DMS 273 (cell line): ENCODE data around the gene TTBK2.

Source experiments
- DNase-seq: peaks from one replicate; lab custom pipeline; 2025; ENCODE audit not compliant: unreplicated experiment; lab: John Stamatoyannopoulos, UW

TTBK2 gene

DNA sequence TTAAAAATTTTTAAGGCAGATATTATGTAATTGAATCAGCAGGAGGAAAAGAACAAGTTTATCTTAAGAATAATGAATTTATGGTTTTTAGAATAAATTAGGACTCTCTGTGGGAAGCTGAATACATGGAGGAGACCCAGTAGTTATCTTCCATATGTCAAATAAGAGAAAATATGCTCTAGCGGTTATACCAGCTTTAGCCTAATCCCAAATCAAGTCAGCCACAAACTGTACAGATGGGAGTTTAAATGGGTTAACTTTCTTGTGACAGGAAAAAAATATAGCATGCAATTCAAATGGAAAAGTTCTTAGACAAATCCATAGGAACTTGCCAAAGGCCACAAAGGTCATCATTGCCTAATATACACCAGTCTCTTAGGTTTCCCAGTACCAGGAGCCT, 84.3 kb downstream of the TTBK2 start:
- DNase-seq = peak; percentile 1

DNA sequence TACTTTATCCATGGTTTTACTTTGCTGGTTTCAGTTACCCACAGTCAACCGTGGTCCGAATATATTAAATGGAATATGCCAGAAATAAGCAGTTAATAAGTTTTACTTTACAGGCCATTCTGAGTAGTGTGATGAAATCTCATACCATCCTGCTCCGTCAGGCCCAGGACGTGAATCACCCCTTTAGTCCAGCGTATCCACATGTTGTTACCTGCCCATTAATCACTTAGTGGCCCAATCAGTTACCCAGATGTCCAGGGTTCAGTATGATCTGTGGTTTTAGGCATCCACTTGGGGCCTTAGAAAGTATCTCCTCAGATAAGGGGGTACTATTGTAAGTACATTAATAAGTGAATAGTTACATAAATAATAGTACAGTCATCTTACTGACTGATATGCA, 88.0 kb downstream of the TTBK2 start:
- no peak for DNase-seq

DNA sequence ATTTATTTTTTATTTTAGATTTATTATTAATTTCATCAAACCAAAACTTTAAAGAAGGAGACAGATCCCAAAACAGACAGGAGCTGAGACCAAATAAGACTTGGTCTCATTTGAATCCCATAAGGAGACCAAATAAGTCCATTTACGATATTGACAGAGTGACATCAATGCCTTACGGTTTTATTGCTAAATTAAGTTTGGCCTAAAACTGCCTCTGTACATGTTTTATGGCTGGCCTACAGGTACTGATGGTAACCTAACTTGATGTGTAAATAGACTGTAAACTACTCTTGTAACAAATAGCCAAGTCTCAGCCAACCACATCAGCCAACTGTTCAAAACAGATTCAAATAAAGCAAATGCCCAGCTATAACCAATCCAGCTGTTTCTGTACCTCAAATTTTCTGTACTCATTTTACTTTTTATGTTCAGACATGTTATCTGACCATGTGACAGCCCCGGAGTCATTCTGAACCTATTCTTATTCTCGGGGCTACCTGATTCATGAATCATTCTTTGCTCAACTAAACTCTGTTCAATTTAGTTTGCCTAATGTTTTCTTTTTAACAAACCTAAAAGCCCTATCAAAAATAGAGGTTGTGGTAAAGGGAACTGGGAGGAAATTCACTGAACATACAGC, 94.2 kb downstream of the TTBK2 start:
- DNase-seq = no peak

DNA sequence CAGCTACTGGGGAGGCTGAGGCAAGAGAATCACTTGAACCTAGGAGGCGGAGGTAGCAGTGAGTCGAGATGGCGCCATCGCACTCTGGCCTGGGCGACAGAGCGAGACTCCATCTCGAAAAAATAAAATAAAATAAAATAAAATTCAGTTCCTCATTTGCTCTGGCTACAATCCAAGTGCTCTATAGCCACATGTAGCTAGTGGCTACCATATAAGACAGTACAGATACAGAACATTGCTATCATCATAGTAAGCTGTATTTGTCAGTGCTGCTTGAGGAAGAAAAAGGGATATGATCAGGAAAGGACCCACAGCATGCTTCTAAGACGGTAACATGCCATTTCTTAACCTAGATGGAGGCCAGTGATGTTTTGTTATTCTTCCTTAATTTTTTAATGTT, 95.0 kb downstream of the TTBK2 start:
- DNase-seq = no peak

DNA sequence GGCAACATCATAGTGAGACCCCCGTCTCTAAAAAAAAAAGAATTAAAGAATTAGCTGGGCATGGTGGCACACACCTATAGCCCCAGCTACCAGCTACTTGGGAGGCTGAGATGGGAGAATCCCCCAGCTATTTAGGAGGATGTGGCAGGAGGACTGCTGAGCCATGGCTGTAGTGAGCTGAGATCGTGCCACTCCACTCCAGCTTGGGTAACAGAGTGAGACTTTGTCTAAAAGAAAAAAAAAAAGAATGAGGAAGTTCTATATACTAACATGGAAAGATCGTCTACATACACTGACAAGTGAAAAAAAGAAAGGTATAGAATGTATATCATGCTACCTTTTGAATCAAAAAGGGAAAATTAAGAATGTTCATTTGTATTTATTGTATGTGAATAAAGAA, 99.8 kb downstream of the TTBK2 start:
- no peak for DNase-seq

DNA sequence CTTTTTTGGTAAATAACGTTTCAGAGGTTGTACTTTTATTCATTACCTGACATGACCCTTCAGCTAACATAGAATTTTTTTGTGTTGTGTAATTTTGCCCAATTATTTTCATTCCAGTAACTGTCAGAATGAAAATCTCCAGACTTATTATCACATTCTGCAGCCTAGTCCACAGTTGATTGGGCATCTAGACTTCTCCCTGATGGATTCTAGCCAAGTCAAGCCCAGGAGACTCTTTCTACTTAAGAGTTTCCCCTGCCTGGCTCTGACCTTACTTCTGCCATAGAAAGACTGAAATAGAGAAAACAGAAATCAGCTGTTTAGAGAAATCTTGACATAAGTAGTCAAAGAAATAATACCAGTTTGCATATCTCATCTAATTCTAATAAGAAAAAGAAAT, 100.8 kb downstream of the TTBK2 start:
- no peak for DNase-seq

DNA sequence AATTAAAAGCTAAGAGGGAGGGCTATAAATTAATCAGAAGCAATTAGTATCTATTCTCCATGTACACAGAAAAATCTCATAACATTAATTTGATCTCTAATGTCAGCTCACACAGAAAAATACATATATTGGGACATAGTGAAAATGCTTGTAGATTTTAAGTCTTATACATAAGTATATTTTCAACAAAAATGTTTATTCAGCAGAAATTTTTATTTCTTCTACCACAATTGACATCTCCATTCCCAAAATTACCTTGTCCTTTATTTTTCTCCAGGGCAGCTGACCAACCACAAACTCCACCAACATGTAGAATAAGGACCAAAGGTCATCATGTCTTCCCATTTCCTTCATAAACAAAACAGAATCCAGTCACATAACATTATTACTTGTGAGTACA, 109.1 kb downstream of the TTBK2 start:
- DNase-seq = no peak

DNA sequence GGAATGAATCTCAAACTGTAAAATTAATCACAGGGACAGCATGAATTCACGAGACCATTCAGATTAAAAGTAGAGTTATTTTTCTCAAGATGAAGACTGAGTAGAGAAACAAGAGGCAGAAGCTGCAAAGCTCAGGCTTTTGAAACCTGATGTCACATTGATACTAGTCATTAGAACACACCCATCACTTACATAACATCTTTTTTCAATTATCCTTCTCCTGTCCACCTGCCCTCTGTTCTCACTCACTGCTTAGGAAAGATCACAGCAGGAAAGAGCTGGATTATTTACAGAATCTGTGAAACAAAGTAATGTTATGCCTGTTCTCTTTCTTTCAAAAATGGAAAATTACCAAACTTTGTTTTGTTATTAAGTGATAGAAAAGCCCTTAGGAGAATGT, 111.7 kb downstream of the TTBK2 start:
- DNase-seq = no peak

DNA sequence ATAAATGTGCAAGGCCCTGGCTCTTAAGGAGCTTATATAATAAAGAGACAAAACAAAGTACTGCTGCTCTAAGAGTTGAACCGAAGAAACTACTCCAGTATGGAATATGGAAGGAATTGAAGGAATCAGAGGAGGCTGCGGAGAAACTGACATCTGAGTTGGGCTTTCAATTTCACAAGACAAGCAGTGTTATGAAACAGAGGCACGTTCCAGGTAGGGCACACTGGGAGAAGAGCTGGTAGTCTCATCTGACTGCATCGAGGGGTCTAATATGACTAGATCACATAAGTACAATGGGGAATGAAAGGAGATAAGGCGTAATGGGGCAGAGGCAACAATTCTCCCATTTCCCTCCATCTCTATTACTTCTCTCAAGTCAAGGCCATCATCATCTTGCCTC, 115.3 kb downstream of the TTBK2 start:
- no peak for DNase-seq

DNA sequence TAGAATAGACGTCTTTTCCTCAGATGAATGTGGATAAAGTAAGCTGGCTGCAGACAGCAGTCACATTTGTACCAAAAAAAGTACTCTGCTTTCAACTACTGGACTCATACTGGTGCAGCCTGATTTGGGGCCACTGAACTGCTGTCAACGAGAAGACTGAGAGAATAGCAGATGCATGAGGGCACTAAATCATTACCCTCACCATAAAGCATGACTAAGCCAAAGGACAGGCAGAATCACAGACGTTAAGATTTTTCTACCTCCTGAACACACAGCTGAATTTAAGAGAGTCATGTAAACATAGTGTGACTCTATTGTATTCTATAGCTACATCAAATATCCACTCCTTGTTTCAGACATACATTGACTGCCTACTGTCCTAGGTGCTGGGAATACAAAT, 115.8 kb downstream of the TTBK2 start:
- no peak for DNase-seq

DNA sequence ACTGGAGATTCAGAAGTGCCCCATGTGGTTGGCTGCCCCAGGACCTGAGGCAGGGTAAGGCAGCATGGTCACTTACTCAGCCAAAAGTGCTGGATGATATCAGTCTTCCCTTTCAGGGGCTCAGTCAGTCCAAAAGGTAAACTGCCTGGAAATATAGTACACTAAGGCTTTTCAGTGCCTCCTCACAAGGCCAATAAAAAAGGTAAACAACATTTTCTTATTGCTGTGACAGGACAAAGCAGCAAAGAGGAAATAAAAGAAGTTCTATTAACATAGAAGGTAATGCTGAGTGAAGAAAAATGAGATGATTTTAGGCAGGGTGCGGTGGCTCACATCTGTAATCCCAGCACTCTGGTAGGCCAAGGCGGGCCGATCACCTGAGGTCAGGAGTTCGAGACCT, 117.1 kb downstream of the TTBK2 start:
- DNase-seq = no peak

DNA sequence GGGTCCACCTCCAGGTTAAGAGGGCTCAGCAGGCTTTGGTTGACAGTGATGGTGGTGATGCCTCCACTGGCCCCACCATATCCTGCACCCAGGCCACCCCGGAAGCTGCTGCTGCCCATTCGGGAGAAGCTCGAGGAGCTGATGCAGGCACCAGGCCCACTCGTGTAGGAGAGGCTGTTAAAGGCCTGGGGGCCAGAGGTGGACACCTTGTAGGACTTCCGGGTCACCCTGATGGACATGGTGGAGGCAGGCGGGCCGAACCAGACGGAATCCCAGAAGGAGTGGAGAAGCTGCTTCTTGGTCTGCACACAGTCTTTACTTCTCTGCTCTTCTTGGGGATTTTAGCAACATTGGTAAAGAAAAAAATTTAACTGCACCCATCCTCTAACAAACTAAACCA, 118.4 kb downstream of the TTBK2 start:
- no peak for DNase-seq

DNA sequence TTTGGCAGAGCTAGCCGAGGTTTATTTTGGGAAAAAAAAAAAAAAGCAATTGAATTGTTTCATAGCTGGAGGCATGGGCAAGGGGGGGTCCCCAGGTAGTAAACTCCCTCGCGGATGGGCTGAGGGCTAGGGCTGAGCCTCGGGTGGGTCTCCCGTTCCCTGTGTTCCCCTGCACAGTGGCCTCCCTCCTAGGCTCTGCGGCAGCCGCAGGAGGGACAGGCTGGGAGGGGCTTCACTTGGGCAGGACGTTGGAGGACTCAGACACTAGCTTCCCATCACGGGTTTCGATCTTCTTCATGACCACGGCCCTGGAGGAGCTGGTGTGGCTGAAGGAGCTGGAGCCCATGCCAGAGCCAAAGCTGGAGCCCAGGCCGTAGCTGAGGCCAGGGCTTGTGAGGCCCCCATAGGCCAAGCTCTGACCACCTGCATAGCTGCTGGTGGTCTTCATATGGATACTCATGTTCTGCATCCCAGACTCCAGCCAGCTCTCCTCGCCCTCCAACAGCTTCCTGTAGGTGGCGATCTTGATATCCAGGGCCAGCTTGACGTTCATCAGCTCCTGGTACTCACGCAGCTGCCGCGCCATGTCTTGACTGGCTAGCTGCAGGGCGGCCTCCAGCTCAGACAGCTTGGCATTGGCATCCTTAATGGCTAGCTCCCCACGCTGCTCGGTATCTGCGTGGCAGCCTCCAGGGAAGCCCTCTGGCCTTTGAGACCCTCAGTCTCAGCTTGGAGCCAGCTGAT, 119.7 kb downstream of the TTBK2 start:
- DNase-seq = peak; percentile 1

DNA sequence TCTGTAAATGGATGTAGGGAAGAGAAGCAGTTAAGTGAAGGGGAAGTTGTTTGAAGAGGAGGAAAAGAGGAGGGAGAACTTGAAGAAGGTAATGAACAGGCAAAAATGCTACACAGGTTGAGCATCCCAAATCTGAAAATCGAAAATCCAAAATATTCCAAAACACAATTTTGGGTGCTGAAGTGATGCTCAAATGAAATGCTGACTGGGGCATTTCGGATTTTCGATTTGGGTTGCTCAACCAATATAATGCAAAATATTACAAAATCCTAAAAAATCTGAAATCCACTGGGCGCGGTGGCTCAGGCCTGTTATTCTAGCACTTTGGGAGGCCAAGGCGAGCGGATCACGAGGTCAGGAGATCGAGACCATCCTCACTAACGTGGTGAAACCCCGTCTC, 121.8 kb downstream of the TTBK2 start:
- no peak for DNase-seq

DNA sequence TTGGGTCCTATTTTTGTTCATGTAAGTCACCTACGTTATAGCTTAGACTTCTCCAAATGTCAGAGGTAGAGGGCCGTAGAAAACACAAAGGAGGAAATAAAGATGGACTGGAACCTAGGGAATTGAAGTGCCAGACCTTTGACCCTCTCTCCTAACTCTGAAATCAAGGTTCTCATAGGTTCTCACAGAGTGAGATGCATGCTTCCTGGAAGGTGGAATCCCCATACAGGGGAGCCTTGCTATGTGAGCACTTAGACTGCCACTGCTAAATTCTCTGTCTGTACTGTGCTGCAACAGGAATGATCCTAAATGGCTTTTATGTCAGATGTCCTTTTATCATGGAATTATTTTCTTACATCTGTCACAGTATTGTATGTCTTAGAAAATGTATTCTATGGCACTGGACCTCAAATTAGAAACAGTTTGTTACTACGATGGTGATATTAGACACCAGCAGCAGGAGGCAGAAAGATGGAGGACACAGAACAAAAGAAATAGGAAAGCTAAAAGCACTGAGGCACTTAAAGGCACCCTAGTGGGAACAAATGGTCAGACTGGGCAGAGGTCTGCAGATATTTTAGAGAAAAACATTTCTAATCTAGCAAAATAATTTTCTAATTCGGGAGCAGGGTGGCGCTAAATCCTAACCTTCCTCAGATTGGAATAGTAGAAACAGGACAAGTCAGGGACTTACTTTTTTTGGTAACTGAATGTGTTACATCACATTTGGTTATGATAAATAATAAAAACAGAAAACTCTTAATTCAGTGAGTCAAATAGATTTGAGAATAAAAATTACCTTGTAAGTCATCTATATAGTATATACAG, 123.4 kb downstream of the TTBK2 start:
- no peak for DNase-seq

DNA sequence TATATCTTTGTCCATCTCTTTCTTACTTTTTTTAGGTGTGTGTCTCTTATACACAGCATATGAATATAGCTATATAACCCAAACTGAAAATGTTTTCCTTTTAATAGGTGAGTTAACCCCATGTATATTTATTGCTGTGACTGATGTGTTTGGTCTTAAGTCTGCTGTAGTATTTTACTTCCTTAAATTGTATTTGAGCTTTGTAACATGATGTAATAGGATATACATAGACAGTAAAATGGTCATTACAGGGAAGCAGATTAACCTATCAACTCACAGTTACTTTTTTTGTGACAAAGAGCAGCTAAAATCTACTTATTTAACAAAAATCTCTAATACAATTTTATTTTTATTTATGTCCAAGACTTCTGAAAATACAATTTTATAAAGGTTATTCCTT, 131.9 kb downstream of the TTBK2 start:
- no peak for DNase-seq

DNA sequence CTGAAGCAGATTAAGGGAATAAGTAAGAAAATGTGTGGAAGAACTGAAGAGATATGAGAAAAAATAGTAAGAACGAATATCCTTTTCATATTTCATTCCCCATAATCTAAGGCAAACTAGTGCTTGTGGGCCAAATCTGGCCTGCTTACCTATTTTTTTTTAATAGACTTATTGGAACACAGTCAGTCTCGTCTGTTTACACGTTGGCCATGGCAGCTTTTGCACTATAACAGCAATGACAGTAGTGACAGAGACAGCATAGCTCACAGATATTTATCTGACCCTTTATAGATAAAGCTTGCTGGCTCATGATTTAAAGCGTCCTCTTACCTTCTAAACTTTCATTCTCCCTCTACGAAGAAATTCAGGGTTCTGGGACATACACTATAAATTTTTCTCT, 133.6 kb downstream of the TTBK2 start:
- no peak for DNase-seq

DNA sequence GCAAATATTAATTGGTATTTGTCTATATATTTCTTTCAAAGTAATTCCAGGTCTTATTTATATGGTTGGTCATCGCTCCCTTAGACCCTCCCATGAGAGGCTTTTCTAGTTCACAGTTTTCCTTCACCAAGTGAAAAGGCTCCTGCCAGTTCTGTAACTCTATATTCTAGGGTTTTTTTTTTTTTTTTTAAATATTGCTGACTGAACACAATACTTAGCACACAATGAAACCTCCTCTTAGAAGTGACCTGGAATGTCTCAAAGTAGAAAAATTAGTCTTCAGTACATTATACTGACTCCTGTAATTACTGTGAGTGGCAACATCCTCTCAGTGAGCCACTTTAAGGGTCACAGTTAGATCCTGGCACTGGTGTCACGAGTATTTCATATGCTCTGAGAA, 135.0 kb downstream of the TTBK2 start:
- DNase-seq = no peak

DNA sequence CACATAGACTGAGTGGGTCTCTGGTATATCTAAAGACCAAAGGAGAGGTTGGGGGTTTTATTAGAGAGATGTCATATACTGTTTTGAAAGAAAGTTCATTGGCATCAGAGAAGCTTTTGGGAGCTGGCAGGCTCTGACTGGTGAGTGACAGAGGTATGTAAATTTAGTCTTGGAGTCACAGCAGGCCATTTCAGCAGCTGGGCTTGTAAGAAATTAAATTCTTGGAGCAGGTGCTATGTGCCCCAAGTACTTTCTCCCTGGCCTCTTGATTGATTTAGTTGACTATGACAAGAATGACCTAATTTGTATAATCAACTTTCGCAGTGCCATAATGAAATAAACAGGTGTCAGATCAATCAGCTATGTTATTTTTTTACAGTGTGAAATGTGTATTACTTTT, 135.9 kb downstream of the TTBK2 start:
- DNase-seq = peak; percentile 10

DNA sequence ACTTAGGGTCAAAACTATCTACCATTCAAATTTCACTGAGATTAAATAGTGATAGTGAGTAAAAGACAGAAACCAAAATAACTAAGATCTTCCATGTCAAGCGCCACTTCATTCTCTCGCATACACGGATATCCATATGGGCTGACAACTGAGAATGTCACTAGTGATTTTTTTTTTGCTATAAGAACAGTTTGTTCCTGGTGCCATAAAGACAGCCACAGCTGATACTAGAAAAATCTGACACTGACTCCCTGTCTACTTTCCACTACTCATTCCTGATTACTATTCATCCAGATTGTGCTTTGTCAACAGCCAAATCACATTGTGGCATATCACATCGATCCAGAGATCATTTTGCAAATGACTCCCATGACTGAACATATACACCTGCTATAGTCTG, 137.9 kb downstream of the TTBK2 start:
- no peak for DNase-seq

DNA sequence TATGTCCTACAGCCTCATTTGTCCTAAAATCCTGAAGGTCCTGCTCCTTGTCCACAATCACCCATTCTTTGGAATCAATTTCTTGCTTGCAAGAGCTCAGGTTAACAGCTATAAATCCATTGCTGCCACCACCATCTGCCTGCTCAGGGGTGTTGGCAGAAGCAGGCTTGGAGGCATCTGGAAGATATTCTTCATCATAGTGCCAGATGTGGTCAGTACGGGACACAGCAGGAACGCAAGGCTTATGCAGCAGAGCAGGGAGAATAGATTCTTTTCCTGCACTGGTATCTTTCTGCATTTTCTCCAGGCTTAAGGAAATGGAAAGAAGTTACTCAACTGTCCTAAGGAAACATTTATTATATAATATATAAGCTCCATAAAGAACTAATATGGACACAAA, 145.2 kb downstream of the TTBK2 start:
- DNase-seq = peak; percentile 62

DNA sequence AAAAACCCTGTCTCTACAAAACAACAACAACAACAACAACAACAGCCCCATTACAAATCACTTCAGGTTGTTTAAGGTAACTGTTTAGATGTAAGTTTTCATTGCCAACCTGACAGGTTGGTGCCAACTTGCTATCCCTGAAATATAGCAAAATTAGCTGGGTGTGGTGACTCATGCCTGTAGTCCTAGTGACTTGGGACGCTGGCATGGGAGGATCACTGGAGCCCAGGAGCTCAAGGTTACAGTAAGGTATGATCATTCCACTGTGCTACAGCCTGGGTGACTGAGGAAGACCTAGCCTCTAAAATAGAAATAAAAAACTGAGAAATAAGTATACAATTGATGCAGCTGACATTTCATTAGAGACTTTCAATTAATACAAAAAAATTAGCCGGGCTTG, 147.7 kb downstream of the TTBK2 start:
- DNase-seq = no peak
